H1 (cell line): ENCODE measurements around the gene NCLN. TPM values are rescaled to one million over a fixed set of nuclear protein-coding genes. Genes with fewer than 3 reads are reported as not detected.

Experiments used
- CTCF ChIA-PET: fragments of 300-600 bp; sonication (Branson Sonifier 250); formaldehyde crosslinking; loops from one replicate; lab custom pipeline; 2021; ENCODE audit not compliant: partially characterized antibody; lab: Charles Lee
- POLR2A ChIA-PET: fragments of 300-600 bp; sonication (Branson Sonifier 250); formaldehyde crosslinking; loops from one replicate; lab custom pipeline; 2021; ENCODE audit warnings: inconsistent platforms; ENCODE audit not compliant: partially characterized antibody; lab: Charles Lee
- DNase-seq, 2 experiments: peaks; one replicate each; pipeline versions ENCODE4 v3.0.0 to v3.0.0-alpha.2; 2010 to 2022; ENCODE audit warnings: low spot score in 2 of 2, low read depth in 1 of 2, mixed read lengths in 1 of 2
- FAIRE-seq: peaks from 2 replicates; lab custom pipeline; 2011; peaks lifted over from hg19 to GRCh38; lab: Jason Lieb, UNC
- H2AFZ ChIP-seq: 2 replicates; pipeline ENCODE4 v1.8.1; 2012; ENCODE audit warnings: low read length, inconsistent platforms
- H2AK5ac ChIP-seq: 2 replicates; pipeline ENCODE4 v1.6.1; 2013; ENCODE audit warnings: low read depth, low read length
- H2BK120ac ChIP-seq: replicated peaks from 2 replicates; pipeline ENCODE3; 2013; ENCODE audit warnings: low read depth, low read length, inconsistent platforms
- H2BK12ac ChIP-seq: 2 replicates; pipeline ENCODE4 v1.6.1; 2013; ENCODE audit warnings: low read depth, low read length
- H2BK15ac ChIP-seq: 2 replicates; pipeline ENCODE4 v1.6.1; 2013; ENCODE audit warnings: low read length
- H2BK20ac ChIP-seq: 2 replicates; pipeline ENCODE4 v1.6.1; 2013; ENCODE audit warnings: low read length
- H2BK5ac ChIP-seq: 2 replicates; pipeline ENCODE4 v1.6.1; 2013; ENCODE audit warnings: low read depth, low read length
- H3K14ac ChIP-seq: 2 replicates; pipeline ENCODE4 v1.6.1; 2013; ENCODE audit warnings: inconsistent platforms; ENCODE audit not compliant: insufficient read length
- H3K18ac ChIP-seq: 2 replicates; pipeline ENCODE4 v1.6.1; 2013; ENCODE audit warnings: low read length; ENCODE audit errors: extremely low read depth
- H3K23ac ChIP-seq: 2 replicates; pipeline ENCODE4 v1.6.1; 2013; ENCODE audit warnings: inconsistent platforms; ENCODE audit not compliant: insufficient read length
- H3K23me2 ChIP-seq: 2 replicates; pipeline ENCODE4 v1.6.1; 2013; ENCODE audit warnings: low read depth, low read length
- H3K27ac ChIP-seq: 2 replicates; pipeline ENCODE4 v1.6.1; 2011; ENCODE audit warnings: low read depth, low read length, inconsistent platforms
- H3K27me3 ChIP-seq, 4 experiments: replicated peaks in 1 of 4; 1 replicate in 1 of 4; 2 replicates in 3 of 4; pipeline versions ENCODE4 v1.6.1 to v1.8.1; 2011 to 2013; ENCODE audit warnings: low read length in 3 of 4, mild to moderate bottlenecking in 3 of 4, inconsistent platforms in 2 of 4, mixed read lengths in 2 of 4, moderate library complexity in 1 of 4; ENCODE audit not compliant: control insufficient read depth in 3 of 4, insufficient read depth in 3 of 4; ENCODE audit errors: extremely low read depth in 1 of 4
- H3K36me3 ChIP-seq, 4 experiments: 2 replicates each; pipeline versions ENCODE4 v1.6.1 to v1.8.1; 2011 to 2013; ENCODE audit warnings: mild to moderate bottlenecking in 4 of 4, low read length in 3 of 4, moderate library complexity in 2 of 4, control low read depth in 1 of 4, inconsistent platforms in 1 of 4; ENCODE audit not compliant: insufficient read depth in 4 of 4, control insufficient read depth in 2 of 4
- H3K4ac ChIP-seq: replicated peaks from 2 replicates; pipeline ENCODE3; 2013; ENCODE audit warnings: low read length, low read depth, mixed read lengths, inconsistent platforms; ENCODE audit not compliant: insufficient read length
- H3K4me1 ChIP-seq, 4 experiments: replicated peaks in 1 of 4; 1 replicate in 1 of 4; 2 replicates in 3 of 4; pipeline versions ENCODE4 v1.6.1 to v1.8.1; 2011 to 2013; ENCODE audit warnings: low read length in 3 of 4, inconsistent platforms in 2 of 4, mixed read lengths in 1 of 4; ENCODE audit not compliant: insufficient read depth in 4 of 4, control insufficient read depth in 3 of 4
- H3K4me2 ChIP-seq, 2 experiments: 2 replicates each; pipeline versions ENCODE4 v1.6.1 to v1.8.1; 2011 to 2013; ENCODE audit warnings: low read depth in 2 of 2, low read length in 2 of 2, control low read depth in 1 of 2, inconsistent platforms in 1 of 2, mild to moderate bottlenecking in 1 of 2; ENCODE audit not compliant: insufficient read depth in 1 of 2
- H3K4me3 ChIP-seq, 4 experiments: fragments of 200-600, 300-600 bp in 1 of 4; sonication (generic), shearing (Covaris generic), sonication (Bioruptor Twin) in 1 of 4; 2 replicates each; pipeline versions ENCODE4 v1.5.1 to v1.8.1; 2011 to 2016; ENCODE audit warnings: low read length in 4 of 4, low read depth in 3 of 4, control low read depth in 2 of 4, inconsistent platforms in 2 of 4, mild to moderate bottlenecking in 2 of 4, mixed read lengths in 1 of 4, moderate library complexity in 1 of 4; ENCODE audit not compliant: insufficient read depth in 2 of 4; ENCODE audit errors: extremely low read depth in 1 of 4
- H3K56ac ChIP-seq: replicated peaks from 2 replicates; pipeline ENCODE3; 2013; ENCODE audit warnings: low read depth, mild to moderate bottlenecking, mixed read lengths, low read length, inconsistent platforms; ENCODE audit not compliant: insufficient read length
- H3K79me1 ChIP-seq: 2 replicates; pipeline ENCODE4 v1.6.1; 2013; ENCODE audit warnings: low read depth, low read length, control low read depth
- H3K79me2 ChIP-seq, 2 experiments: 2 replicates each; pipeline versions ENCODE4 v1.6.1 to v1.8.1; 2012 to 2013; ENCODE audit warnings: low read length in 2 of 2, mild to moderate bottlenecking in 2 of 2, inconsistent platforms in 1 of 2; ENCODE audit not compliant: insufficient read depth in 2 of 2, control insufficient read depth in 1 of 2
- H3K9ac ChIP-seq, 4 experiments: replicated peaks in 1 of 4; 1 replicate in 1 of 4; 2 replicates in 3 of 4; pipeline versions ENCODE4 v1.6.1 to v1.8.1; 2011 to 2013; ENCODE audit warnings: low read depth in 3 of 4, low read length in 3 of 4, control low read depth in 2 of 4, mild to moderate bottlenecking in 2 of 4, moderate library complexity in 2 of 4, inconsistent platforms in 1 of 4; ENCODE audit errors: extremely low read depth in 1 of 4
- H3K9me3 ChIP-seq, 2 experiments: 2 replicates each; pipeline versions ENCODE4 v1.6.1 to v1.8.1; 2012 to 2013; ENCODE audit warnings: mild to moderate bottlenecking in 2 of 2, moderate library complexity in 2 of 2, control low read depth in 1 of 2, inconsistent platforms in 1 of 2, low read depth in 1 of 2, low read length in 1 of 2, mixed read lengths in 1 of 2; ENCODE audit not compliant: insufficient read depth in 2 of 2
- H4K20me1 ChIP-seq, 2 experiments: replicated peaks in 1 of 2; 2 replicates each; pipeline versions ENCODE3 to v1.8.1; 2011 to 2013; ENCODE audit warnings: inconsistent platforms in 2 of 2, low read length in 2 of 2, mild to moderate bottlenecking in 1 of 2; ENCODE audit not compliant: insufficient read depth in 2 of 2, control insufficient read depth in 1 of 2
- H4K5ac ChIP-seq: 2 replicates; pipeline ENCODE4 v1.6.1; 2013; ENCODE audit warnings: low read length, low read depth, mixed read lengths, inconsistent platforms; ENCODE audit not compliant: insufficient read length
- H4K8ac ChIP-seq: 2 replicates; pipeline ENCODE4 v1.8.0; 2013; ENCODE audit warnings: mild to moderate bottlenecking, moderate library complexity, low read length, inconsistent platforms; ENCODE audit not compliant: insufficient read depth; ENCODE audit errors: extremely low read depth
- H4K91ac ChIP-seq: replicated peaks from 2 replicates; pipeline ENCODE3; 2013; ENCODE audit warnings: low read length, mixed read lengths, inconsistent platforms; ENCODE audit not compliant: insufficient read length
- ASH2L ChIP-seq: fragments of 200-600, 300-600 bp; sonication (generic); IDR thresholded peaks from one replicate; pipeline ENCODE4 v1.7.1; 2017; ENCODE audit warnings: low read length
- CBX5 ChIP-seq: fragments of 300-800, 300-1000 bp; sonication (generic); IDR thresholded peaks from 2 replicates; pipeline ENCODE4 v1.7.1; 2016; ENCODE audit warnings: antibody characterized with exemption, low read length, low read depth
- CREB1 ChIP-seq: IDR thresholded peaks from 2 replicates; pipeline ENCODE4 v1.6.1; 2012; ENCODE audit warnings: inconsistent platforms
- HDAC2 ChIP-seq, 2 experiments: fragments of 300-600 bp in 1 of 2; sonication (generic) in 1 of 2; IDR thresholded peaks; 2 replicates each; pipeline ENCODE4 v1.6.1; 2011 to 2012; ENCODE audit warnings: low read depth in 2 of 2, low read length in 2 of 2, mild to moderate bottlenecking in 2 of 2, moderate library complexity in 2 of 2, borderline replicate concordance in 1 of 2, inconsistent platforms in 1 of 2
- JUND ChIP-seq: IDR thresholded peaks from 2 replicates; pipeline ENCODE4 v1.6.1; 2011; ENCODE audit warnings: mild to moderate bottlenecking, improper control_type of control experiment, low read length
- PHF8 ChIP-seq: fragments of 200-600 bp; sonication (generic); conservative IDR thresholded peaks from 2 replicates; pipeline ENCODE4 v1.7.1; 2012; ENCODE audit warnings: low read depth, mild to moderate bottlenecking, inconsistent platforms, low read length, moderate library complexity
- TCF12 ChIP-seq: IDR thresholded peaks from 2 replicates; pipeline ENCODE4 v1.6.1; 2011; ENCODE audit warnings: low read depth, mild to moderate bottlenecking, low read length
- YY1 ChIP-seq: IDR thresholded peaks from 2 replicates; pipeline ENCODE4 v1.6.1; 2011; ENCODE audit warnings: low read depth, mild to moderate bottlenecking, low read length
- ZNF274 ChIP-seq: IDR thresholded peaks from 2 replicates; pipeline ENCODE4 v1.7.0; 2012; ENCODE audit warnings: low read length, borderline replicate concordance; ENCODE audit errors: extremely low read depth
- WGBS, 2 experiments: shearing (Covaris generic) in 1 of 2; methylation state at CpG; one replicate each; pipeline versions ENCODE4 v1.1.6 to v1.1.7; 2013 to 2015; ENCODE audit warnings: low lambda C conversion rate in 2 of 2, mixed read lengths in 2 of 2, inconsistent platforms in 1 of 2, low coverage in 1 of 2, missing lambda C conversion rate in 1 of 2; ENCODE audit not compliant: insufficient replicate concordance in 2 of 2, insufficient coverage in 1 of 2, insufficient read length in 1 of 2; ENCODE audit errors: extremely low coverage in 1 of 2, missing lambda C conversion rate in 1 of 2; 5-methylcytosine and 5-hydroxymethylcytosine counted together
- polyA plus RNA-seq, 7 experiments: library from polyadenylated mRNA; depleted of rRNA in 3 of 7; stranded (reverse) in 5 of 7; unstranded in 2 of 7; fragments of >200 nt in 5 of 7; fragments of 200-250 nt in 2 of 7; gene quantifications; 1 replicate in 5 of 7; 2 replicates in 1 of 7; 4 replicates in 1 of 7; pipeline versions ENCODE4 v1.2.1 to v1.2.3, GENCODE V29; 2011 to 2013; ENCODE audit warnings: missing spikeins in 2 of 7, mixed read lengths in 2 of 7
- total RNA-seq: library from RNA; stranded (reverse); fragmentation: NEBNext Ultra II Directional; extraction: Animal tissue kit (Norgen Biotek cat#: 25700); gene quantifications from 2 replicates; pipeline ENCODE4 v1.2.1, GENCODE V29; 2021
- TF ChIP-seq, protein P1 (sequence below): IDR thresholded peaks from 2 replicates; pipeline ENCODE4 v1.6.1; 2011; ENCODE audit warnings: low read depth, mild to moderate bottlenecking, low read length; ENCODE audit not compliant: insufficient read depth
- TF ChIP-seq, protein P2 (sequence below): IDR thresholded peaks from 2 replicates; pipeline ENCODE4 v1.6.1; 2012; ENCODE audit warnings: inconsistent platforms

Gene NCLN
- total and polyA plus RNA-seq, 2 of the 8 experiments (the other 6 are each of a cell fraction or from before 2014, with no cell fraction given), result 89.2 to 103 TPM

DNA sequence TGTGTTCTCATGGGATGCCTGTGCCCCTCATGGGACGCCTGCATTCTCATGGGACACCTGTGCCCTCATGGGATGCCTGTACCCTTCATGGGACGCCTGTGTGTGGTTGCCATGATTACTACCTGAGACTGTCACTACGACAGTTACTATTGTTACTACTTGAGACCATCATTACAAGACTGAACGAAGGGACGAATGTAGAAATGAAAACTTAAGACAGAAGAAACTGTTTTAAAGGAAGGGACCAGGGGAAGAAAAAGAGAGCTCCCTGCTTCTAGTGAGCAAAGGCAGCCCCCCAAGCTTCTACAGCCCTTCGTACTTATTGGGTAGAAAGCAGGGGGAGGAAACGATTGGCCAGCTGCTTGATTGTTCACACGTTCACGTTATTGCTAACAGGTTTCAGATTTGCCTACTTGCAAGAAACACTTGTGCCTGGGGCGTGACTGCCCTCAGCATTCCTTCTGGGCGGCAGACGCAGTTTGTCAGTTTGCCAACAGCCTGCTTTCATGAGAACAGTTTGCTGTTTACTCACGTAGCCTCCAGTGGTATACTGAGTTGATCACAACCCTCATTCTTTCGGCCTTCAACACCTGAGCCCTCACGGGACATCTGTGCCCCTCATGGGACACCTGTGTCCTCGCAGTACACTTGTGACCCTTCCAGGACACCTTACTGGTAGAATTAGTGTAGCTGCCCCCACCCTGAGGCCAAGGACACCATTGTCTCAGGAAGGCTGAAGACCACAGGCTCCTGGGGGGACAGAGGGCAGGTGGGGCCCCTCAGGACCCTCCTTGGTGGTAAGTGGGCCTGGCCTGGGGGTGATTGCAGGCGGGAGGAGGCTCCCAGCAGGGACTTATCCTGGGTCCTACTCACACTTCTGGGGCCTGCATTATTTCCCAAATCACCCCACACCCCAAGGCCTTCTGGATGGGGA, 9.7 kb upstream of the NCLN start:
- no peak overlapping the region for H2AFZ ChIP-seq
- H2BK15ac ChIP-seq, result no peak overlapping the region
- no peak overlapping the region for H3K23ac ChIP-seq
- no peak overlapping the region for H2BK5ac ChIP-seq
- FAIRE-seq (no peak), DNase-seq (no peak)
- 84% methylated on average over 17 of the region's 17 CpGs; no CpG with 5 or more reads in 1 of the 2 experiments for WGBS, 2 experiments
- H2BK120ac ChIP-seq, result no peak overlapping the region
- no peak overlapping the region for H2BK20ac ChIP-seq
- no peak overlapping the region for H2BK12ac ChIP-seq
- H3K4me3 ChIP-seq, result no peak overlapping the region
- CTCF ChIA-PET, result interaction anchor here (0.6 to 1.4 kb wide), 3 partner anchors 12 to 549 kb away, joined by 3 to 6 read pairs (median 3); no protein-coding TSS in a partner anchor
- H3K9ac ChIP-seq, result no peak overlapping the region
- H3K79me2 ChIP-seq, result no peaks in the 10 kb centered on the region
- H3K4me1 ChIP-seq, result no peaks in the 10 kb centered on the region
- H2AK5ac ChIP-seq, result no peak overlapping the region
- H4K20me1 ChIP-seq, result no peaks in the 10 kb centered on the region
- H4K8ac ChIP-seq, result no peak overlapping the region
- H3K18ac ChIP-seq, result no peak overlapping the region
- H3K27me3 ChIP-seq, result 0 out of 7 replicates have a peak, but pooled peaks cover 0 to 2% (median 0%) of the 10 kb centered on the region in 4 experiments
- no peak overlapping the region for H3K27ac ChIP-seq
- H3K4me2 ChIP-seq, result no peak overlapping the region
- H4K91ac ChIP-seq, result no peak overlapping the region
- POLR2A ChIA-PET, result no interaction called here
- no peak overlapping the region for H4K5ac ChIP-seq
- no peak overlapping the region for H3K4ac ChIP-seq
- no peak overlapping the region for H3K56ac ChIP-seq
- H3K79me1 ChIP-seq, result no peaks in the 10 kb centered on the region; the same call in 1 of the 2 replicates
- H3K14ac ChIP-seq, result no peak overlapping the region
- no peaks in the 10 kb centered on the region for H3K36me3 ChIP-seq
- H3K23me2 ChIP-seq, result no peaks in the 10 kb centered on the region
- no peaks in the 10 kb centered on the region for H3K9me3 ChIP-seq
- TF ChIP-seq ASH2L (no peak), PHF8 (no peak), YY1 (no peak), CREB1 (no peak), HDAC2 (IDR thresholded peaks at IDR 0.05; ENCODE audit: borderline replicate concordance in 1 of 2, low read depth in 2 of 2, low read length in 2 of 2) (no peak), CBX5 (no peak), TCF12 (no peak), JUND (no peak), ZNF274 (no peak)
- TF ChIP-seq, protein P1, sequence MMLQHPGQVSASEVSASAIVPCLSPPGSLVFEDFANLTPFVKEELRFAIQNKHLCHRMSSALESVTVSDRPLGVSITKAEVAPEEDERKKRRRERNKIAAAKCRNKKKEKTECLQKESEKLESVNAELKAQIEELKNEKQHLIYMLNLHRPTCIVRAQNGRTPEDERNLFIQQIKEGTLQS, result no peak
- TF ChIP-seq, protein P2, sequence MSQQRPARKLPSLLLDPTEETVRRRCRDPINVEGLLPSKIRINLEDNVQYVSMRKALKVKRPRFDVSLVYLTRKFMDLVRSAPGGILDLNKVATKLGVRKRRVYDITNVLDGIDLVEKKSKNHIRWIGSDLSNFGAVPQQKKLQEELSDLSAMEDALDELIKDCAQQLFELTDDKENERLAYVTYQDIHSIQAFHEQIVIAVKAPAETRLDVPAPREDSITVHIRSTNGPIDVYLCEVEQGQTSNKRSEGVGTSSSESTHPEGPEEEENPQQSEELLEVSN, result no peak
